Measurements from ENCODE around the gene DGCR6L. TPM values are rescaled to one million over a fixed set of nuclear protein-coding genes. Genes with fewer than 3 reads are reported as not detected.
A peak's percentile ranks its signal among the peaks of the same experiment; 100 is the strongest.

The DGCR6L gene
- total and polyA plus RNA-seq, 2 of the 4 experiments (the other 2 are of a cell fraction): 65.4 to 80.4 TPM

DNA sequence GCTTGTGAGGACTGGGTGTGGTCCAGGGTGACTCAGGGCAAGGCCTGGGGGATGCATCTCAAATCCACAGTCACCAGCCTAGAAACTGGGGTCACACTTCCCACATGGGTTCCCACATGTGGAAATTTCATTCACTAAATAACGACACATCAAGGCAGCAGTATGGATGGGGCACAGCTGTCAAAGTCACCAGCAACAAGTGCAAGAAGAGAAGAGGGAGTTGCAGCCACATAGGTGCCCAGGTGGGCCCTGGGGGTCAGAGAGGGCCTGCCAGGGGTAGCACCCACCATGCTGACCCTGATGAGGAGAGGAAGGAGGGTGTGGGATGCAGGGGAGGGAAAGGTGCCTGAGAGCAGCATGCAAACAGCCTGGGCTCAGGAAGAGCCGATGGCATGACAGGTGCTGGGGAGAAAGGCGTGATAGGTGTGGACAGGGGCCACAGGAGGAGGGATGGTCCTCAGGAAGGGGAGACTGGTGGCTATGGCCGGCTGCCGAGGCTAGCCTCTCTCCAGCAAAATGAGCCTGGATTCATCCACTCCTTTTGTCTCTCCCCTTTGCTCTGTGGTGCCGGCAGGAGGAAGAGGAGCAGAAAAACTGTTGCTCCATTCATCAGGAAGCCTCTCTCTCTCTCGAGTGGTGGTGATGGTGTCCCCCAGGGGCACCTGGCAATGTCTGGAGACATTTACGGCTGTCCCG is 22.3 kb downstream of the DGCR6L start:
- H3K27me3 ChIP-seq (ENCODE audit: control insufficient read depth, insufficient read depth, low read length): peaks cover 46% of the 10 kb centered on the region
- no peak overlapping the region for H2BK5ac ChIP-seq (ENCODE audit: low read depth, low read length, poor library complexity, severe bottlenecking)
- H3K9me3 ChIP-seq (ENCODE audit: control insufficient read depth, insufficient read depth, low read length): no peaks in the 10 kb centered on the region
- H2AFZ ChIP-seq (replicated peaks; ENCODE audit: low read length, poor library complexity): peak overlapping the region; percentile 21
- in situ Hi-C loops (cut with MboI; ENCODE audit: low sequenced_read_pairs) (no loop called here), intact Hi-C loops (cut with micrococcal nuclease) (no loop called here), dilution Hi-C loops (cut with HindIII; ENCODE audit: low sequenced_read_pairs, unreplicated experiment) (no loop called here)
- BruUV-seq (replicated peaks): no TSS peak
- H3K18ac ChIP-seq (ENCODE audit: low read depth, low read length): no peak overlapping the region
- no peak overlapping the region for H4K91ac ChIP-seq (ENCODE audit: insufficient read depth, low read depth, low read length)
- ATAC-seq (ENCODE audit: low read depth) (no peak), DNase-seq (no peak)
- H3K4me2 ChIP-seq (ENCODE audit: low read depth, low read length): no peak overlapping the region
- H3K9ac ChIP-seq (ENCODE audit: low read depth, low read length): no peak overlapping the region
- H2AK9ac ChIP-seq (replicated peaks; ENCODE audit: low read depth, low read length, poor library complexity): no peak overlapping the region
- no peak overlapping the region for H2BK20ac ChIP-seq (ENCODE audit: low read depth, low read length)
- 0 out of 2 replicates have a peak, but pooled peaks cover 2% of the 10 kb centered on the region for H3K9me1 ChIP-seq (ENCODE audit: insufficient read depth, low read length)
- H4K5ac ChIP-seq (ENCODE audit: low read depth, low read length): no peak overlapping the region
- no peak overlapping the region for H2BK120ac ChIP-seq (ENCODE audit: low read depth, low read length)
- no peak overlapping the region for H3K23ac ChIP-seq (ENCODE audit: low read depth, low read length)
- WGBS, 2 experiments (ENCODE audit: extremely low coverage in 2 of 2, insufficient read length in 1 of 2): 92% methylated on average over 2 of the region's 9 CpGs; no CpG with 5 or more reads in 1 of the 2 experiments
- no peak for TF ChIP-seq MXI1 (IDR thresholded peaks at IDR 0.05; ENCODE audit: borderline replicate concordance, low read depth, low read length)
- no peak for TF ChIP-seq FOS (IDR thresholded peaks at IDR 0.05; ENCODE audit: low read depth, low read length)
- no peak for TF ChIP-seq MAZ (IDR thresholded peaks at IDR 0.05; ENCODE audit: borderline replicate concordance, low read depth, low read length)
- TF ChIP-seq MAFK (IDR thresholded peaks at IDR 0.05; ENCODE audit: low read depth, low read length): no peak
- H3K36me3 ChIP-seq (ENCODE audit: control insufficient read depth, insufficient read depth, low read length): no peaks in the 10 kb centered on the region
- H3K4me3 ChIP-seq (ENCODE audit: insufficient read depth, low read depth, low read length): no peak overlapping the region
- H4K20me1 ChIP-seq (ENCODE audit: insufficient read depth, low read length): no peaks in the 10 kb centered on the region; the same call in none of the 2 replicates
- H3K4me1 ChIP-seq (ENCODE audit: control insufficient read depth, insufficient read depth, low read length): no peaks in the 10 kb centered on the region; the same call in 1 of the 2 replicates
- H3K56ac ChIP-seq (ENCODE audit: extremely low read depth, insufficient read depth, low read length): no peak overlapping the region
- H2BK15ac ChIP-seq (ENCODE audit: low read depth, low read length): no peak overlapping the region
- CTCF ChIA-PET: no interaction called here
- H3K14ac ChIP-seq (replicated peaks; ENCODE audit: low read depth, low read length): no peak overlapping the region
- no peaks in the 10 kb centered on the region for H3K79me1 ChIP-seq (ENCODE audit: low read depth in 1 of 2, low read length in 2 of 2)
- H4K8ac ChIP-seq (ENCODE audit: low read depth in 2 of 2, low read length in 2 of 2): no peak overlapping the region
- H3K4ac ChIP-seq (ENCODE audit: low read depth, low read length): no peak overlapping the region
- POLR2A ChIA-PET (ENCODE audit: unreplicated experiment): no interaction called here
- H2AK5ac ChIP-seq (ENCODE audit: low read depth, low read length): no peak overlapping the region; the same call in 1 of the 2 replicates
- H3K27ac ChIP-seq (ENCODE audit: insufficient read depth, low read length): no peak overlapping the region
